HG03139 (cell line): ENCODE measurements around the gene AP4E1.
"Not testable (repeated sequence)": the region's sequence is repeated elsewhere in the genome, so short reads cannot be mapped to it uniquely, and the experiment has no call there.

Source experiments
- ATAC-seq: cut with Tn5 transposase; IDR thresholded peaks from one replicate; pipeline ENCODE4 v1.9.1; 2021; ENCODE audit not compliant: unreplicated experiment

Gene AP4E1

DNA sequence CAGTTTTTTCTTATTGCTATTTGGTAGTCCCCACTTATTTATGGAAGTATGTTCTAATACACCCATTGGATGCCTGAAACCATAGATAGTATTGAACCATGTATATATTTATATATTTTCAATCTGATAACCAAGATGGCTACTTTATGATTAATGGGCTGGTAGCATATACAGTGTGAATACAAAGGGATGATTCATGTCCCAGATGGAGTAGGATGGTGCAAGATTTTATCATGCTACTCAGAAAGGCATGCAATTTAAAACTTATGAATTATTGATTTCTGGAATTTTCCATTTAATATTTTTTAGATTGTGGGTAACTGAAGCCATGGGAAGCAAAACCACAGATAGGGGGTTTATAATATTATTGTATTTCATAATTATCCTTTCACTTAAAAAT lies 35.2 kb downstream of the AP4E1 start:
- ATAC-seq: no peak

- ATAC-seq: no peak
These were observed 36.2 kb downstream of the AP4E1 start for GRCh38 chr15:50944672-50945071.

DNA sequence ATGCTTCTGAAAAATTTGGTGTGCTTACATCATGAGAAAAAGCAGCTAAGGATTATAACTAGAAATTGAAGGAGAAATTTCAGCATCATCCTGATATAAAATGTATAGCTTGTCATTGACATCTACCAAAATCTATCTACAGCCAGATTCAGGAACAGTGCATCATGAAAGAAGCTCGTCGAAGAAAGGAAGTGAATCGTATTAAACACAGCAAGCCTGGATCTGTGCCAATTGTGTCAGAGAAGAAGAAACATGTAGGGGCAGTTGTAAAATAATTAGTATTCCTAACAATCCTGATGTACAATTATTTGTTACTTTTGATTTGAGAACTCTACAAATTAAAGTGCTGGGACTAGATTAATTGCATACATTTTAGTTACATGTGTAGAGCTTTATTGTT lies 37.2 kb downstream of the AP4E1 start:
- no peak for ATAC-seq

GRCh38 chr15:50950745-50951144 lies 42.3 kb downstream of the AP4E1 start:
- not testable (repeated sequence) for ATAC-seq

DNA sequence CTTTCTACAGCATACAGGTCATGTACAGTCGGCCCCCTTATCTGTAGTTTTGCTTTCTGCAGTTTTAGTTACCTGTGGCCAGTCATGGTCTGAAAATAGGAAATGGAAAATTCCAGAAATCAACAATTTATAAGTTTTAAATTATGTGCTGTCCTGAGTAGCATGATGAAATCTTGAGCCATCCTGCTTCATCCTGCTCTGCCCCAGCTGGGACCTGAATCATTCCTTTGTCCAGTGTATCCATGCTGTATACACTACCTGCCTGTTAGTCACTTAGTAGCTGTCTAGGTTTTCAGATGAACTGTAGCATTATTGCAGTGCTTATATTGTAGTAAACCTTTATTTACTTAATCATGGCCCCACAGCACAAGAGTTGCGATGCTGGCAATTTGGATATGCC lies 44.8 kb downstream of the AP4E1 start:
- no peak for ATAC-seq

GRCh38 chr15:50954837-50955236 lies 46.4 kb downstream of the AP4E1 start:
- not testable (repeated sequence) for ATAC-seq

- no peak for ATAC-seq
These were observed 51.2 kb downstream of the AP4E1 start for GRCh38 chr15:50959717-50960116.

- ATAC-seq: no peak
These were observed 55.6 kb downstream of the AP4E1 start for GRCh38 chr15:50964075-50964474.

- no peak for ATAC-seq
These were observed 59.9 kb downstream of the AP4E1 start for GRCh38 chr15:50968353-50968752.

DNA sequence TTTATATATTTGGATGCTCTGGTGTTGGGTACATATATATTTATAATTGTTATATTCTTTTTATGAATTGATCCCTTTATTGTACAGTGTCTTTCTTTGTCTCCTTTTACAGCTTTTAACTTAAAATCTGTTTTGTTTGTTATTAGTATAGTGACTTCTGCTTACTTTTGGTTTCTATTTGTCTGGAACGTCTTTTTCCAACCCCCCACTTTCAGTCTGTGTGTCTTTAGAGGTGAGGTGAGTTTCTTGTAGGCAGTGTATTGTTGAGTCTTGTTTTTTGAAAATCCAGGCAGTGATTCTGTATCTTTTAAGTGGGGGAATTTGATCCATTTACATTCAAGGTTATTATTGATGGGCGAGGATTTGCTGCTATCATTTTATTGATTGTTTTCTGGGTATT lies 62.0 kb downstream of the AP4E1 start:
- no peak for ATAC-seq

DNA sequence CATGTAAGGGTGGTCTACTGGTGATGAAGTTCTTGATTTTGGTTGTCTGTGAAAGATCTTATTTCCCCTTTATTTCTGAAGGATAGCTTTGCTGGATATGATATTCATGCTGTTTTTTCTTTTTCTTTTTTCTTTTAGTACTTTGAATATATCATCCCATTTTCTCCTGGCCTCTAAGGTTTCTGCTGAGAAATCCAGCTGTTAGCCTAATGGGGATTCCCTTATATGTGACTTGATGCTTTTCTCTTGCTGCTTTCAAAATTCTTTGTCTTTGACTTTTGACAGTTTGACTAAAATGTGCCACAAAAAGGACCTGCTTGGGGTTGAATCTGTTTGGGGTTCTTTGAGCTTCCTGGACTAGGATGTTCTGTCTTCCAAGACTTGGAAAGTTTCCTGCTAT lies 62.6 kb downstream of the AP4E1 start:
- no peak for ATAC-seq

- no peak for ATAC-seq
These were observed 63.1 kb downstream of the AP4E1 start for GRCh38 chr15:50971542-50971941.

DNA sequence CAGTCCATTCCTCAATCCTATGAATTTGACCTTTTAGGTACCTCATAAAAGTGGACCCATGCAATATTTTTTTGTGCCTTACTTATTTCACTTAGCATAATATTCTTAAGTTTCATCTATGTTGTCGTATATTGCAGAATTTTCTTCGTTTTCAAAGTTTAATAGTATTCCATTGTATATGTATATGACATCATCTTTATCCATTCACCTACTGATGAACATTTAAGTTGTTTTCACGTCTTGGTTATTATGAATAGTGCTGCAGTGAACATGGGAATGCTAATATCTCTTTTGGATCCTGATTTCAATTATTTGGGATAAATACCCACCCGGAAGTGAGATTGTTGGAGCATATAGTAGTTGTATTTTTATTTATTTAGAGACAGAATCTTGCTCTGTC lies 65.1 kb downstream of the AP4E1 start:
- no peak for ATAC-seq

DNA sequence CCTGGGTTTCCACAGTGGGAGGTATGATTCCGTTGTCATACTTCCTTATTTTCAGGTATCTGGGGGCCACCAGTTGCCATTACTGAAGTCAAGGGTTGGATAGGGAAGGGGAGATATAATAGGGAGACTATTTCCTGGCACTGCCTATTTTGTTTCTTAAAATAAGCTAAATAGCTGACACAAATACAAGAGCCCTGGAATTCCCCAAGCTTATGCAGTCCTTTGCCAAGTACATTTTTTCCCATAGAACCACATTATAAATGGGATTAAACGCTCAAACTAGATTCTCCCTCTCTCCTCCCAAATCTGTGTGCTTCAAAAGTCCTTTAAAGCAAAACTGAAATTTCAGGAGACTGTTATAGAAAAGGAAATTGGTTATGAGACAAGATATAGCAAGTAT lies 68.7 kb downstream of the AP4E1 start:
- ATAC-seq: no peak

- no peak for ATAC-seq
These were observed 70.1 kb downstream of the AP4E1 start for GRCh38 chr15:50978580-50978979.

DNA sequence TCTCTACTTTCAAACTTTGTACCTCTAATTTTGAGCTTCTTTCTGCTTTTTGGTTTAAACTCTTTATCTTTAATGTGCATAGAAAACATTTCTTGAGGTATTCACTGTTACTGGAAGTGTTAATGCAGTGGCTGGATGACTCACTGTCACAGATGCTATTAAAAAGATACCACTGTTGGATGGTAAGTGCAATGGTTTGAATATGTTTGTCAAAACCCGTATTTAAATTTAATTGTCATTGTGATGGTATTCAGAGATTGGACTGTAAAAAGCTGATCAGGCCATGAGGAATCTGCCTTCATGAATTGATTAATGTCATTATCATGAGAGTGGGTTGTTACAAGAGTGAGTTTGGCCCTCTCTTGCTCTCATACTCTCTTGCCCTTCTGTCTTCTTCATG lies 70.6 kb downstream of the AP4E1 start:
- ATAC-seq: no peak

- ATAC-seq: no peak
These were observed 85.1 kb downstream of the AP4E1 start for GRCh38 chr15:50993598-50993997.

GRCh38 chr15:50996641-50997040 lies 88.2 kb downstream of the AP4E1 start:
- no peak for ATAC-seq

- no peak for ATAC-seq
These were observed 89.0 kb downstream of the AP4E1 start for GRCh38 chr15:50997371-50998051.

GRCh38 chr15:51004103-51004551 lies 95.6 kb downstream of the AP4E1 start:
- no peak for ATAC-seq

- no peak for ATAC-seq
These were observed 98.0 kb downstream of the AP4E1 start for GRCh38 chr15:51006336-51006985.

DNA sequence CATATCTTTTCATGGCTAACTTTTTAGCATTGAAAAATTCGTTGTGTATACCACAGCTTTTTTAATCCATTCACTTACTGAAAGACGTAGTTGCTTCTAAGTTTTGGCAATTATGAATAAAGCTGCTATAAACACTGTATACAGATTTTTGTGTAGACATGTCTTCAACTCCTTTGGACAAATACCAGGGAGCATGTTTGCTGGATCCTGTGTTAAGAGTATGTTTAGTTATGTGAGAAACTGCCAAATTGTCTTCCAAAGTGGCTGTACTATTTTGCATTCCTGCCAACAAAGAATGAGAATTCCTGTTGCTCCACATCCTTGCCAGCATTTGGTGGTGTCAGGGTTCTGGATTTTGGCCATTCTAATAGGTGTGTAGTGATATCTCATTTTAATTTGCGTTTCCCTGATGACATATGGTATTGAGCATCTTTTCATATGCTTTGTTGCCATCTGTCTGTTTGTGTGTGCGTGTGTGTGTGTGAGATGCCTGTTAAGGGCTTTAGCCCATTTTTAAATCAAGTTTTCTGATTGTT lies 98.7 kb downstream of the AP4E1 start:
- ATAC-seq: no peak

DNA sequence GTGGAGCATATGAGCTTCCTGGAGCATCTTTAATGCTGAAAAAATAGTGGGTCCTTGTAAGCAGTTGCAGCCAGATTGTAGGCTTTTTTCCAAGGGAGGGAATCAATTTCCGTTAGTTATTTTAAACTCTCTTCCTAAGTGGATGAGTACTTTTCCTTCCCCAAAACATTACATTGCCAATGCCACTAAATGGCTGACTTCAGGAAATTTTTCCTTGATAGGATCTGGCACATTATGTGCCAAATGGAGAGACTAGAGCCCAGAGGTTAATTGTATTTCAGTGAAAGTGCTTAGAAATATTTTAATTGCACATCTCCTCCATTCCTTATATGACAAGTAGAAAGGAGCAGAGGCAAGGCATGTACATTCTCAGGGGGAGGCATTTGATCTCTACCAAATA lies 102.7 kb downstream of the AP4E1 start:
- ATAC-seq: no peak
